Measurements from ENCODE around the gene PALM. TPM values are rescaled to one million over a fixed set of nuclear protein-coding genes. Genes with fewer than 3 reads are reported as not detected.

PALM gene
- total and polyA plus RNA-seq, 4 donors = 0.92 to 5.1 (median 4.3) TPM

DNA sequence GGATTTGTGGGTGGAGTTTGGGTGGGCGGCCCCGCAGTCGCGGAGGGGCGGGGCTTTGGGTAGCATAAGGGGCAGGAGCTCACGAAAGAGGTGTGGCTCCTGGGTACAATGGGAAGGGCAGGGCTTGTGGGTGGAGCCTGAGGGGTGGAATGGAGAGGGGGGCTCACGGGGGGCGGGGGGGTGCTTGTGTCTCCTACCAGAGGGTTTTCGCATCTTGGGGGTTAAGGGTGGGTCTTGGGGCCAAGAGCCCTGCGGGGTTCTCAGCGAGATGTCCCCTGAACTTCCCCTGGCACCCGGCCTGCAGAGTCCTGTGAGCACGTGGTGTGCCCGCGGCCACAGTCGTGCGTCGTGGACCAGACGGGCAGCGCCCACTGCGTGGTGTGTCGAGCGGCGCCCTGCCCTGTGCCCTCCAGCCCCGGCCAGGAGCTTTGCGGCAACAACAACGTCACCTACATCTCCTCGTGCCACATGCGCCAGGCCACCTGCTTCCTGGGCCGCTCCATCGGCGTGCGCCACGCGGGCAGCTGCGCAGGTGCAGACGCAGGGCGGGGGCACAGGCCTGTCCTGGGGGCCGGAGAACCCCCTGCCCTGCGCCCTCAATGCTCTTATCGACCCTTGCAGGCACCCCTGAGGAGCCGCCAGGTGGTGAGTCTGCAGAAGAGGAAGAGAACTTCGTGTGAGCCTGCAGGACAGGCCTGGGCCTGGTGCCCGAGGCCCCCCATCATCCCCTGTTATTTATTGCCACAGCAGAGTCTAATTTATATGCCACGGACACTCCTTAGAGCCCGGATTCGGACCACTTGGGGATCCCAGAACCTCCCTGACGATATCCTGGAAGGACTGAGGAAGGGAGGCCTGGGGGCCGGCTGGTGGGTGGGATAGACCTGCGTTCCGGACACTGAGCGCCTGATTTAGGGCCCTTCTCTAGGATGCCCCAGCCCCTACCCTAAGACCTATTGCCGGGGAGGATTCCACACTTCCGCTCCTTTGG is 27.4 kb upstream of the PALM start:
- H3K27ac ChIP-seq (ENCODE audit: low read depth in 1 of 2, low read length in 2 of 2) = peak overlapping the region; percentile 74 to 88
- peaks cover 0 to 2% (median 0%) of the 10 kb centered on the region in 4 donors for H3K27me3 ChIP-seq (ENCODE audit: control insufficient read depth in 4 of 4, insufficient read depth in 4 of 4, low read length in 3 of 4)
- no peaks in the 10 kb centered on the region for H3K36me3 ChIP-seq (ENCODE audit: control insufficient read depth in 4 of 4, insufficient read depth in 3 of 4, low read depth in 1 of 4, low read length in 3 of 4)
- peaks cover 2 to 10% (median 6%) of the 10 kb centered on the region in 4 donors for H3K4me1 ChIP-seq (ENCODE audit: control insufficient read depth in 4 of 4, insufficient read depth in 4 of 4, low read length in 3 of 4)
- no peak for DNase-seq (ENCODE audit: low spot score)
- TF ChIP-seq GABPA (IDR thresholded peaks at IDR 0.05 in 1 of 2, conservative IDR thresholded peaks at IDR 0.05 in 1 of 2) = no peak
- TF ChIP-seq HNF4G (IDR thresholded peaks at IDR 0.05) = no peak
- no peak for TF ChIP-seq FOXA2 (IDR thresholded peaks at IDR 0.05)
- TF ChIP-seq FOXA1 (IDR thresholded peaks at IDR 0.05) = no peak
- no peak for TF ChIP-seq CTCF (IDR thresholded peaks at IDR 0.05; ENCODE audit: low read depth, low read length, missing input control)
- no peak for TF ChIP-seq TAF1 (conservative IDR thresholded peaks at IDR 0.05)
- TF ChIP-seq ZBTB33 (IDR thresholded peaks at IDR 0.05) = no peak
- TF ChIP-seq, protein P1, sequence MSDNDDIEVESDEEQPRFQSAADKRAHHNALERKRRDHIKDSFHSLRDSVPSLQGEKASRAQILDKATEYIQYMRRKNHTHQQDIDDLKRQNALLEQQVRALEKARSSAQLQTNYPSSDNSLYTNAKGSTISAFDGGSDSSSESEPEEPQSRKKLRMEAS (IDR thresholded peaks at IDR 0.05) = no peak
- TF ChIP-seq HNF4A (conservative IDR thresholded peaks at IDR 0.05) = no peak
- TF ChIP-seq YY1 (IDR thresholded peaks at IDR 0.05) = no peak
- TF ChIP-seq EGR1 (IDR thresholded peaks at IDR 0.05; ENCODE audit: low read depth in 2 of 2) = no peak
- no peak for TF ChIP-seq JUND (IDR thresholded peaks at IDR 0.05)
- no peak for TF ChIP-seq NR2F2 (IDR thresholded peaks at IDR 0.05)
- TF ChIP-seq SP1 (IDR thresholded peaks at IDR 0.05) = no peak
- TF ChIP-seq RAD21 (IDR thresholded peaks at IDR 0.05) = no peak
- TF ChIP-seq, protein P2, sequence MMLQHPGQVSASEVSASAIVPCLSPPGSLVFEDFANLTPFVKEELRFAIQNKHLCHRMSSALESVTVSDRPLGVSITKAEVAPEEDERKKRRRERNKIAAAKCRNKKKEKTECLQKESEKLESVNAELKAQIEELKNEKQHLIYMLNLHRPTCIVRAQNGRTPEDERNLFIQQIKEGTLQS (IDR thresholded peaks at IDR 0.05) = no peak
- H3K9me3 ChIP-seq (ENCODE audit: control insufficient read depth in 4 of 4, low read length in 3 of 4) = no peaks in the 10 kb centered on the region
- H3K9ac ChIP-seq (ENCODE audit: low read depth in 1 of 2, low read length in 2 of 2) = no peak overlapping the region
- WGBS = 69% methylated on average over 54 of the region's 54 CpGs
- no peak overlapping the region for H3K4me3 ChIP-seq (ENCODE audit: low read depth in 1 of 3, low read length in 3 of 3)

DNA sequence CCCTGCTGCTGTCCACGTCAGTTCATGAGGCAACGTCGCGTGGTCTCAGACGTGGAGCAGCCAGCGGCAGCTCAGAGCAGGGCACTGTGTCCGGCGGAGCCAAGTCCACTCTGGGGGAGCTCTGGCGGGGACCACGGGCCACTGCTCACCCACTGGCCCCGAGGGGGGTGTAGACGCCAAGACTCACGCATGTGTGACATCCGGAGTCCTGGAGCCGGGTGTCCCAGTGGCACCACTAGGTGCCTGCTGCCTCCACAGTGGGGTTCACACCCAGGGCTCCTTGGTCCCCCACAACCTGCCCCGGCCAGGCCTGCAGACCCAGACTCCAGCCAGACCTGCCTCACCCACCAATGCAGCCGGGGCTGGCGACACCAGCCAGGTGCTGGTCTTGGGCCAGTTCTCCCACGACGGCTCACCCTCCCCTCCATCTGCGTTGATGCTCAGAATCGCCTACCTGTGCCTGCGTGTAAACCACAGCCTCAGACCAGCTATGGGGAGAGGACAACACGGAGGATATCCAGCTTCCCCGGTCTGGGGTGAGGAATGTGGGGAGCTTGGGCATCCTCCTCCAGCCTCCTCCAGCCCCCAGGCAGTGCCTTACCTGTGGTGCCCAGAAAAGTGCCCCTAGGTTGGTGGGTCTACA is 25.9 kb upstream of the PALM start:
- WGBS = 79% methylated on average over 25 of the region's 25 CpGs
- TF ChIP-seq FOXA2 (IDR thresholded peaks at IDR 0.05) = no peak
- no peak for TF ChIP-seq NR2F2 (IDR thresholded peaks at IDR 0.05)
- no peak for TF ChIP-seq SP1 (IDR thresholded peaks at IDR 0.05)
- TF ChIP-seq FOXA1 (IDR thresholded peaks at IDR 0.05) = no peak
- TF ChIP-seq HNF4G (IDR thresholded peaks at IDR 0.05) = no peak
- no peak for TF ChIP-seq YY1 (IDR thresholded peaks at IDR 0.05)
- TF ChIP-seq TAF1 (conservative IDR thresholded peaks at IDR 0.05) = no peak
- TF ChIP-seq RAD21 (IDR thresholded peaks at IDR 0.05) = no peak
- no peak for TF ChIP-seq EGR1 (IDR thresholded peaks at IDR 0.05; ENCODE audit: low read depth in 2 of 2)
- TF ChIP-seq RXRA (IDR thresholded peaks at IDR 0.05) = no peak
- no peak for TF ChIP-seq GABPA (IDR thresholded peaks at IDR 0.05 in 1 of 2, conservative IDR thresholded peaks at IDR 0.05 in 1 of 2)
- TF ChIP-seq, protein P2 (IDR thresholded peaks at IDR 0.05) = no peak
- no peak for TF ChIP-seq HNF4A (conservative IDR thresholded peaks at IDR 0.05)
- no peak for TF ChIP-seq JUND (IDR thresholded peaks at IDR 0.05)
- TF ChIP-seq CTCF (IDR thresholded peaks at IDR 0.05; ENCODE audit: low read depth, low read length, missing input control) = no peak
- no peak overlapping the region for H3K9ac ChIP-seq (ENCODE audit: low read depth in 1 of 2, low read length in 2 of 2)
- H3K4me3 ChIP-seq (ENCODE audit: low read depth in 1 of 3, low read length in 3 of 3) = no peak overlapping the region
- H3K36me3 ChIP-seq (ENCODE audit: control insufficient read depth in 4 of 4, insufficient read depth in 3 of 4, low read depth in 1 of 4, low read length in 3 of 4) = no peaks in the 10 kb centered on the region
- H3K27me3 ChIP-seq (ENCODE audit: control insufficient read depth in 4 of 4, insufficient read depth in 4 of 4, low read length in 3 of 4) = no peaks in the 10 kb centered on the region
- no peak overlapping the region for H3K27ac ChIP-seq (ENCODE audit: low read depth in 1 of 2, low read length in 2 of 2)
- peaks cover 0 to 10% (median 6%) of the 10 kb centered on the region in 4 donors for H3K4me1 ChIP-seq (ENCODE audit: control insufficient read depth in 4 of 4, insufficient read depth in 4 of 4, low read length in 3 of 4)
- no peak for DNase-seq (ENCODE audit: low spot score)
- H3K9me3 ChIP-seq (ENCODE audit: control insufficient read depth in 4 of 4, low read length in 3 of 4) = no peaks in the 10 kb centered on the region
